ENCODE results near the gene TNKS2. TPM values are rescaled to one million over a fixed set of nuclear protein-coding genes. Genes with fewer than 3 reads are reported as not detected.
"Not testable (repeated sequence)": the region's sequence is repeated elsewhere in the genome, so short reads cannot be mapped to it uniquely, and the experiment has no call there.

Gene TNKS2
- polyA plus RNA-seq, 1 donor (not counting 4 experiments of a cell fraction or from before 2014, with no cell fraction given), result 35.4 TPM

DNA sequence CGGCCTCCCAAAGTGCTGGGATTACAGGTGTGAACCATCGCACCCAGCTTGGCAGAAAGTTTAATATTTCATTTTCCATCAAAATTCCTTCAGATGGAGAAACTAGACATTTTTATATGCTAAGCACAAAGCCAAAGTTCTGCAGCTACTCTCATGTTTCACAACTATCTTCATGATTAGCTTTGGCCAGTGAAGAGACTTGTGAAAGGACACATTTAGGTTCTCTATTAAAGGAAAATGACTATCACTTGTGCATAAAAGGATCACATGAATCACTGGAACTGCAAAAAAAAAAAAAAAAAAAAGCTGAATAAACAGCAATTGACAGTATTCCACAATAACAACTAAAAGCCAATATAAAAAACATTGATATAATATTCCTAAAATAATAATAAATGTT, 94.8 kb downstream of the TNKS2 start:
- Histone ChIP-seq H3K9ac (ENCODE audit: control insufficient read depth, extremely low read depth, insufficient read depth, low read length) (no peak overlapping the region), H4K20me1 (ENCODE audit: control insufficient read depth, extremely low read depth, insufficient read depth, low read length) (no peaks in the 10 kb centered on the region), H3K4me2 (ENCODE audit: control insufficient read depth, extremely low read depth, insufficient read depth, low read depth, low read length) (no peak overlapping the region), H3K27ac (ENCODE audit: control insufficient read depth, insufficient read depth, low read length) (no peak overlapping the region), H3K27me3 (ENCODE audit: control insufficient read depth, extremely low read depth, insufficient read depth, low read length) (no peaks in the 10 kb centered on the region), H3K79me2 (ENCODE audit: control insufficient read depth, insufficient read depth, low read length) (no peaks in the 10 kb centered on the region), H3K36me3 (ENCODE audit: control insufficient read depth in 2 of 2, extremely low read depth in 1 of 2, insufficient read depth in 2 of 2, low read length in 2 of 2) (no peaks in the 10 kb centered on the region), H3K9me1 (ENCODE audit: control insufficient read depth, extremely low read depth, insufficient read depth, low read length) (no peaks in the 10 kb centered on the region), H3K9me3 (ENCODE audit: control insufficient read depth, low read depth, low read length) (no peaks in the 10 kb centered on the region), H3K4me3 (ENCODE audit: control insufficient read depth in 2 of 3, extremely low read depth in 1 of 3, insufficient read depth in 2 of 3, low read depth in 1 of 3, low read length in 3 of 3) (no peak overlapping the region), H2AFZ (ENCODE audit: control insufficient read depth, low read length) (no peak overlapping the region), H3K4me1 (ENCODE audit: control insufficient read depth, extremely low read depth, insufficient read depth, low read length) (peaks cover under 1% of the 10 kb centered on the region)
- dilution Hi-C loops (cut with MboI; ENCODE audit: extremely low pct_ligation_motif_present, low sequenced_read_pairs), result no loop called here
- no peak for FAIRE-seq
- DNase-seq (ENCODE audit: low read depth, low spot score), result no peak
- TF ChIP-seq CTCF (optimal IDR thresholded peaks at IDR 0.05 in 1 of 3, IDR thresholded peaks at IDR 0.05 in 1 of 3, conservative IDR thresholded peaks at IDR 0.05 in 1 of 3; ENCODE audit: extremely low read depth in 1 of 3, insufficient read depth in 2 of 3, low read length in 3 of 3), result no peak
- no peak for TF ChIP-seq EZH2 (IDR thresholded peaks at IDR 0.05; ENCODE audit: low read length)

- H3K36me3 ChIP-seq (ENCODE audit: control insufficient read depth in 2 of 2, extremely low read depth in 1 of 2, insufficient read depth in 2 of 2, low read length in 2 of 2); DNase-seq (ENCODE audit: low read depth, low spot score); H3K79me2 ChIP-seq (ENCODE audit: control insufficient read depth, insufficient read depth, low read length); H3K4me3 ChIP-seq (ENCODE audit: control insufficient read depth in 2 of 3, extremely low read depth in 1 of 3, insufficient read depth in 2 of 3, low read depth in 1 of 3, low read length in 3 of 3); H3K4me2 ChIP-seq (ENCODE audit: control insufficient read depth, extremely low read depth, insufficient read depth, low read depth, low read length); H3K27ac ChIP-seq (ENCODE audit: control insufficient read depth, insufficient read depth, low read length); FAIRE-seq; dilution Hi-C loops (cut with MboI; ENCODE audit: extremely low pct_ligation_motif_present, low sequenced_read_pairs); H3K9me3 ChIP-seq (ENCODE audit: control insufficient read depth, low read depth, low read length); H3K27me3 ChIP-seq (ENCODE audit: control insufficient read depth, extremely low read depth, insufficient read depth, low read length); H2AFZ ChIP-seq (ENCODE audit: control insufficient read depth, low read length); H3K9me1 ChIP-seq (ENCODE audit: control insufficient read depth, extremely low read depth, insufficient read depth, low read length); H4K20me1 ChIP-seq (ENCODE audit: control insufficient read depth, extremely low read depth, insufficient read depth, low read length); H3K9ac ChIP-seq (ENCODE audit: control insufficient read depth, extremely low read depth, insufficient read depth, low read length); H3K4me1 ChIP-seq (ENCODE audit: control insufficient read depth, extremely low read depth, insufficient read depth, low read length): not testable (repeated sequence)
Observed at GRCh38 chr10:91894261-91894685, 96.0 kb downstream of the TNKS2 start.

DNA sequence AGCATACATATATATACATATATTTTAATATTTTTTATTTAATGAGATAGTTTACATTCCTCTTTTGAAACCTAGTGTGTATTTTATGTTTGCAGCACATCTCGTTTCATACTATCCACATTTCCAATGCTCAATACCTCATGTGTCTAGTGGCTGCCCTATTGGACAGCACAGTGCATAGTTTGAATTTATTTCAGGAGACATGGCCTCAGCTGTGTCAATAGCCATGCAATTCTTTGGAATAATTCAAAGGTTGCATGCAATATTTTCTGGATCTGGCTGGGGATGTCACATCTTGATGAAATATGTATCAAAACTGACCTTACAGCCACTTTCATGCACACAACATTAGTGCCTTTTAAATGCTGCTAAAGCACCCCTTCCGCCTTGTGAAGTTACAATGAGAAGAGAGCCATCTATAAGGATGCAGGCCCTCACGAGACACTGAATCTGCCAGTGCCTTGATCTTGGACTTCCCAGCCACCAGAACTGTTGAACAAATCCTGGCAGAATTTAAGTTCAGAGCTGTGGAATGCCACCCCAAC, 98.1 kb downstream of the TNKS2 start:
- Histone ChIP-seq H3K79me2 (ENCODE audit: control insufficient read depth, insufficient read depth, low read length) (no peaks in the 10 kb centered on the region), H3K9ac (ENCODE audit: control insufficient read depth, extremely low read depth, insufficient read depth, low read length) (no peak overlapping the region), H4K20me1 (ENCODE audit: control insufficient read depth, extremely low read depth, insufficient read depth, low read length) (no peaks in the 10 kb centered on the region), H3K4me1 (ENCODE audit: control insufficient read depth, extremely low read depth, insufficient read depth, low read length) (peaks cover 3% of the 10 kb centered on the region), H3K4me3 (ENCODE audit: control insufficient read depth in 2 of 3, extremely low read depth in 1 of 3, insufficient read depth in 2 of 3, low read depth in 1 of 3, low read length in 3 of 3) (no peak overlapping the region), H3K27me3 (ENCODE audit: control insufficient read depth, extremely low read depth, insufficient read depth, low read length) (no peaks in the 10 kb centered on the region), H3K27ac (ENCODE audit: control insufficient read depth, insufficient read depth, low read length) (no peak overlapping the region), H3K4me2 (ENCODE audit: control insufficient read depth, extremely low read depth, insufficient read depth, low read depth, low read length) (no peak overlapping the region), H2AFZ (ENCODE audit: control insufficient read depth, low read length) (no peak overlapping the region), H3K9me3 (ENCODE audit: control insufficient read depth, low read depth, low read length) (no peaks in the 10 kb centered on the region), H3K36me3 (ENCODE audit: control insufficient read depth in 2 of 2, extremely low read depth in 1 of 2, insufficient read depth in 2 of 2, low read length in 2 of 2) (no peaks in the 10 kb centered on the region), H3K9me1 (ENCODE audit: control insufficient read depth, extremely low read depth, insufficient read depth, low read length) (no peaks in the 10 kb centered on the region)
- FAIRE-seq, result no peak
- dilution Hi-C loops (cut with MboI; ENCODE audit: extremely low pct_ligation_motif_present, low sequenced_read_pairs), result no loop called here
- DNase-seq (ENCODE audit: low read depth, low spot score), result no peak
- TF ChIP-seq EZH2 (IDR thresholded peaks at IDR 0.05; ENCODE audit: low read length) (no peak), CTCF (optimal IDR thresholded peaks at IDR 0.05 in 1 of 3, IDR thresholded peaks at IDR 0.05 in 1 of 3, conservative IDR thresholded peaks at IDR 0.05 in 1 of 3; ENCODE audit: extremely low read depth in 1 of 3, insufficient read depth in 2 of 3, low read length in 3 of 3) (no peak)

Data from keratinocyte (primary cell).